Ishikawa (cell line): ENCODE results near the gene RXFP4.

ENCODE experiments used
- CEBPB ChIP-seq: IDR thresholded peaks from 2 replicates; pipeline ENCODE4 v1.6.1; 2012
- CREB1 ChIP-seq: IDR thresholded peaks from 2 replicates; pipeline ENCODE4 v1.6.1; 2012; ENCODE audit warnings: low read depth
- EGR1 ChIP-seq: IDR thresholded peaks from 2 replicates; pipeline ENCODE4 v1.6.1; 2012
- EP300 ChIP-seq: IDR thresholded peaks from 2 replicates; pipeline ENCODE4 v1.6.1; 2012; ENCODE audit warnings: borderline replicate concordance
- FOXM1 ChIP-seq: IDR thresholded peaks from 2 replicates; pipeline ENCODE4 v1.6.1; 2012; ENCODE audit warnings: low read depth, borderline replicate concordance
- NFIC ChIP-seq: IDR thresholded peaks from 2 replicates; pipeline ENCODE4 v1.6.1; 2012
- RAD21 ChIP-seq: IDR thresholded peaks from 2 replicates; pipeline ENCODE4 v1.6.1; 2012; ENCODE audit warnings: low read depth
- TAF1 ChIP-seq: IDR thresholded peaks from 2 replicates; pipeline ENCODE4 v1.6.1; 2012; ENCODE audit warnings: low read depth, mild to moderate bottlenecking
- TCF12 ChIP-seq: IDR thresholded peaks from 2 replicates; pipeline ENCODE4 v1.6.1; 2012; ENCODE audit warnings: low read depth
- TEAD4 ChIP-seq: IDR thresholded peaks from 2 replicates; pipeline ENCODE4 v1.6.1; 2012
- YY1 ChIP-seq: IDR thresholded peaks from 2 replicates; pipeline ENCODE4 v1.6.1; 2012; ENCODE audit warnings: low read depth
- ZBTB7A ChIP-seq: IDR thresholded peaks from 2 replicates; pipeline ENCODE4 v1.6.1; 2012; ENCODE audit warnings: low read depth
- TF ChIP-seq, protein P1 (sequence below): IDR thresholded peaks from 2 replicates; pipeline ENCODE4 v1.6.1; 2012
- TF ChIP-seq, protein P2 (sequence below): IDR thresholded peaks from 2 replicates; pipeline ENCODE4 v1.6.1; 2012
- TF ChIP-seq, protein P3 (sequence below): IDR thresholded peaks from 2 replicates; pipeline ENCODE4 v1.6.1; 2012; ENCODE audit warnings: low read depth, mild to moderate bottlenecking

RXFP4 gene

DNA sequence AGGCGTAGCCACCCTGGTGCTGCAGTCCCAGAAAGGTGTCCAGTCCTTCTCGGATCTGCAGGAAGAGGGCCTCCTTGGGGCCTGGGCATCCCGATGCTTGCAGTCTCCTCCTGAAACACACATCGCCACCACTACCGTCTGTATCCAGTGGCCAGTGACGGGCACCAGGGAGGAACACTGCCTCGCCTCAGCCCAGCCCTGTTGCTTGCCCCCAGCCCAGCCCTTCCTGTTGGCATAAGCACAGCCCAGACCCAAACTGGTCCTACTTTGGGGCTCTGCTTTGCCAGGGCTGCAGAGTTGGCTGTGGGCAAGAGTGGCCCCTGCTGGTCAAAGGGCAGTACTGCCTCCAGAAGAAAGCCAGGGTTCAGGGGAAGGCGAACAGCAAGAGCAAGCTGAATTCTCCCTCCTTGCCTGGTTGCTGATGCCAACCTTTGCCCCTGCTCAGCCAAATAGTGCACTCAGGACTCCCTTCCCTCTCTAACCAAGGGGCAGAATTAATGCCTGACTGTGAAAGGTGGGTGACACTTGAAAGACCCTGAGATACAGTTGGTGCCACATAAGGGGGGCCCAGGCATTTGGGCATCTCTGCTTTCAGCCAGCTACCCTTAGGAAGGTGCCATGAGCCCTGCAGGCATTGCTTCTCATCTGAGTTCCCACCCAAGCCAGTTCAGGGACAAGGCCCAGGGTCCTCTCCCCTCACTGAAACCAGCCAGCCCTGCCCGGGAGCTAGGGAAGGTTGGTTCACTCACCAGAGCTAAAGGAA lies 48.0 kb downstream of the RXFP4 start:
- TF ChIP-seq, protein P1, sequence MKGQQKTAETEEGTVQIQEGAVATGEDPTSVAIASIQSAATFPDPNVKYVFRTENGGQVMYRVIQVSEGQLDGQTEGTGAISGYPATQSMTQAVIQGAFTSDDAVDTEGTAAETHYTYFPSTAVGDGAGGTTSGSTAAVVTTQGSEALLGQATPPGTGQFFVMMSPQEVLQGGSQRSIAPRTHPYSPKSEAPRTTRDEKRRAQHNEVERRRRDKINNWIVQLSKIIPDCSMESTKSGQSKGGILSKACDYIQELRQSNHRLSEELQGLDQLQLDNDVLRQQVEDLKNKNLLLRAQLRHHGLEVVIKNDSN: no peak
- no peak for TF ChIP-seq TEAD4
- TF ChIP-seq CREB1: no peak
- peak; percentile 100 for TF ChIP-seq RAD21
- TF ChIP-seq NFIC: no peak

DNA sequence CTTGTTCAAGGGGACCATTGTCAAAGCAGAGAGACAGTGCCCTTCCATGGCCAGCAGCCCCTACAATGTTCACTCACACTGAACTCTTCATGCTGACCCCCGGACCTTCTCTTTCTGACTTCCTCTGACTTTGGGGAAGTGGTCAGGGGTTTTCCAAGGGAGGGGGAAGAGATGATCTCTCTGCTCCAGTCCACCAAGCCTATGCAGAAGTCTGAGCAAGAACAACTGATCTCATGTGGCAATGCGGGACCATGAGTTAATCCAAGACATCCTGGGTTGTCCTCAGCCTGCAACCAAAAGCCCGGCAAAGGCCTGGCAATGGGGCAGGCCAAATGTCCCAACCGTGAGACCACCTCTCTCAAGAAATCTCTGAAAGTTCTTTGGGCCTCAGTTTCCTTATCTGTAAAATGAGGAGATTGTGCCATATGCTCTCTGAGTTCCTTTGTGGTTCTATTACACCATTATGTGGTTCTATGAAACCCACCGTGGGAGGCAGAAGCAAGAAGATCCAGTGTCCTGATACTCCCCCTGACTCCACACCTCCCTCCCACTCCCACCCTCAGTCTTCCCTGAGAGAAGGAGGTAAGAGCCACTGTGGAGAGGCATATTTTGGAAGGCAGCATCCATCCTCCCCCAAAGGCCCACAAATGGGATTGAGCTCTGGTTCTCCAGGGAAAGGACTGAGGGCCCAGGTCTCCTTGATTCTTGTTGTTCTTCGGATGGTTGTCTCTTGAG lies 48.7 kb downstream of the RXFP4 start:
- TF ChIP-seq CREB1 (no peak), ZBTB7A (no peak), FOXM1 (no peak), TEAD4 (no peak), EGR1 (no peak), NFIC (no peak), RAD21 (no peak), CEBPB (no peak), EP300 (no peak), TAF1 (no peak), YY1 (no peak), TCF12 (no peak)
- TF ChIP-seq, protein P2, sequence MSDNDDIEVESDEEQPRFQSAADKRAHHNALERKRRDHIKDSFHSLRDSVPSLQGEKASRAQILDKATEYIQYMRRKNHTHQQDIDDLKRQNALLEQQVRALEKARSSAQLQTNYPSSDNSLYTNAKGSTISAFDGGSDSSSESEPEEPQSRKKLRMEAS: no peak
- TF ChIP-seq, protein P1: no peak
- TF ChIP-seq, protein P3, sequence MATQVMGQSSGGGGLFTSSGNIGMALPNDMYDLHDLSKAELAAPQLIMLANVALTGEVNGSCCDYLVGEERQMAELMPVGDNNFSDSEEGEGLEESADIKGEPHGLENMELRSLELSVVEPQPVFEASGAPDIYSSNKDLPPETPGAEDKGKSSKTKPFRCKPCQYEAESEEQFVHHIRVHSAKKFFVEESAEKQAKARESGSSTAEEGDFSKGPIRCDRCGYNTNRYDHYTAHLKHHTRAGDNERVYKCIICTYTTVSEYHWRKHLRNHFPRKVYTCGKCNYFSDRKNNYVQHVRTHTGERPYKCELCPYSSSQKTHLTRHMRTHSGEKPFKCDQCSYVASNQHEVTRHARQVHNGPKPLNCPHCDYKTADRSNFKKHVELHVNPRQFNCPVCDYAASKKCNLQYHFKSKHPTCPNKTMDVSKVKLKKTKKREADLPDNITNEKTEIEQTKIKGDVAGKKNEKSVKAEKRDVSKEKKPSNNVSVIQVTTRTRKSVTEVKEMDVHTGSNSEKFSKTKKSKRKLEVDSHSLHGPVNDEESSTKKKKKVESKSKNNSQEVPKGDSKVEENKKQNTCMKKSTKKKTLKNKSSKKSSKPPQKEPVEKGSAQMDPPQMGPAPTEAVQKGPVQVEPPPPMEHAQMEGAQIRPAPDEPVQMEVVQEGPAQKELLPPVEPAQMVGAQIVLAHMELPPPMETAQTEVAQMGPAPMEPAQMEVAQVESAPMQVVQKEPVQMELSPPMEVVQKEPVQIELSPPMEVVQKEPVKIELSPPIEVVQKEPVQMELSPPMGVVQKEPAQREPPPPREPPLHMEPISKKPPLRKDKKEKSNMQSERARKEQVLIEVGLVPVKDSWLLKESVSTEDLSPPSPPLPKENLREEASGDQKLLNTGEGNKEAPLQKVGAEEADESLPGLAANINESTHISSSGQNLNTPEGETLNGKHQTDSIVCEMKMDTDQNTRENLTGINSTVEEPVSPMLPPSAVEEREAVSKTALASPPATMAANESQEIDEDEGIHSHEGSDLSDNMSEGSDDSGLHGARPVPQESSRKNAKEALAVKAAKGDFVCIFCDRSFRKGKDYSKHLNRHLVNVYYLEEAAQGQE: no peak
